GM23338 (cell line): Measurements from ENCODE around the gene RER1.

Experiments
- TF ChIP-seq, protein P1 (sequence below): IDR thresholded peaks from 2 replicates; pipeline ENCODE4 v1.6.1; 2016; ENCODE audit warnings: antibody characterized with exemption
- TF ChIP-seq, protein P2 (sequence below), 2 experiments: fragments of 200-600 bp in 1 of 2; sonication (generic) in 1 of 2; conservative IDR thresholded peaks; 2 replicates each; pipeline versions ENCODE4 v1.5.1 to v1.6.1; 2016 to 2017; ENCODE audit warnings: antibody characterized with exemption in 2 of 2, low read depth in 2 of 2, mild to moderate bottlenecking in 2 of 2, moderate library complexity in 1 of 2

DNA sequence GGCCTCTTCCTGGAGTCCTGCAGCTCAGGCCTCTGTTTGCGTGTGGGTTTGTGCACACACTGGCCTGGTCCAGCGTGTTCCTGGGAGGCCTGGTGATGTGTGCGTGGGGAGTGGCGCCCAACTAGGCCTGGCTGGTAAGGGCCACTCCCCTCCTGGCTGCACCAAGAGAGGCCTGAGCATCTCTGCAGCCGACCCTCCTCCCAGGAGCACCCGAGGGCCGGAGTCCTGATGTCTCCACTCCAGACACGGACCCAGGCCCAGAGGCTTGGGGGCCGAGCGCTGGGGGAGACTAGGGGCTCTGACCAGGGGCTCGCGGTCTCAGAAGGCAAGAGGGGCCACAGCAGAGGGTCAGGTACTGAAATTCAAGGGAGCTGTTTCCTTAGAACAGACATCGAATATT is 33.6 kb upstream of the RER1 start:
- TF ChIP-seq, protein P1, sequence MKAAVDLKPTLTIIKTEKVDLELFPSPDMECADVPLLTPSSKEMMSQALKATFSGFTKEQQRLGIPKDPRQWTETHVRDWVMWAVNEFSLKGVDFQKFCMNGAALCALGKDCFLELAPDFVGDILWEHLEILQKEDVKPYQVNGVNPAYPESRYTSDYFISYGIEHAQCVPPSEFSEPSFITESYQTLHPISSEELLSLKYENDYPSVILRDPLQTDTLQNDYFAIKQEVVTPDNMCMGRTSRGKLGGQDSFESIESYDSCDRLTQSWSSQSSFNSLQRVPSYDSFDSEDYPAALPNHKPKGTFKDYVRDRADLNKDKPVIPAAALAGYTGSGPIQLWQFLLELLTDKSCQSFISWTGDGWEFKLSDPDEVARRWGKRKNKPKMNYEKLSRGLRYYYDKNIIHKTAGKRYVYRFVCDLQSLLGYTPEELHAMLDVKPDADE = no peak
- TF ChIP-seq, protein P2, sequence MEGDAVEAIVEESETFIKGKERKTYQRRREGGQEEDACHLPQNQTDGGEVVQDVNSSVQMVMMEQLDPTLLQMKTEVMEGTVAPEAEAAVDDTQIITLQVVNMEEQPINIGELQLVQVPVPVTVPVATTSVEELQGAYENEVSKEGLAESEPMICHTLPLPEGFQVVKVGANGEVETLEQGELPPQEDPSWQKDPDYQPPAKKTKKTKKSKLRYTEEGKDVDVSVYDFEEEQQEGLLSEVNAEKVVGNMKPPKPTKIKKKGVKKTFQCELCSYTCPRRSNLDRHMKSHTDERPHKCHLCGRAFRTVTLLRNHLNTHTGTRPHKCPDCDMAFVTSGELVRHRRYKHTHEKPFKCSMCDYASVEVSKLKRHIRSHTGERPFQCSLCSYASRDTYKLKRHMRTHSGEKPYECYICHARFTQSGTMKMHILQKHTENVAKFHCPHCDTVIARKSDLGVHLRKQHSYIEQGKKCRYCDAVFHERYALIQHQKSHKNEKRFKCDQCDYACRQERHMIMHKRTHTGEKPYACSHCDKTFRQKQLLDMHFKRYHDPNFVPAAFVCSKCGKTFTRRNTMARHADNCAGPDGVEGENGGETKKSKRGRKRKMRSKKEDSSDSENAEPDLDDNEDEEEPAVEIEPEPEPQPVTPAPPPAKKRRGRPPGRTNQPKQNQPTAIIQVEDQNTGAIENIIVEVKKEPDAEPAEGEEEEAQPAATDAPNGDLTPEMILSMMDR (conservative IDR thresholded peaks at IDR 0.05; ENCODE audit: low read depth in 2 of 2) = no peak
